COLO668 (cell line): ENCODE measurements around the gene RAX.
A peak's percentile ranks its signal among the peaks of the same experiment; 100 is the strongest.

Experiments used
- DNase-seq: peaks from one replicate; lab custom pipeline; 2025; ENCODE audit not compliant: unreplicated experiment; lab: John Stamatoyannopoulos, UW

The RAX gene

GRCh38 chr18:59249199-59249774, 24.0 kb downstream of the RAX start:
- peak; percentile 71 for DNase-seq

- no peak for DNase-seq
Observed at GRCh38 chr18:59246796-59247195, 26.5 kb downstream of the RAX start.

GRCh38 chr18:59242906-59243305, 30.3 kb downstream of the RAX start:
- no peak for DNase-seq

GRCh38 chr18:59239642-59240041, 33.6 kb downstream of the RAX start:
- DNase-seq: no peak

- no peak for DNase-seq
Observed at GRCh38 chr18:59238385-59238784, 34.9 kb downstream of the RAX start.

- DNase-seq: no peak
Observed at GRCh38 chr18:59233017-59233410, 40.2 kb downstream of the RAX start.

- DNase-seq: no peak
Observed at GRCh38 chr18:59232309-59233016, 40.8 kb downstream of the RAX start.

GRCh38 chr18:59231877-59232276, 41.4 kb downstream of the RAX start:
- DNase-seq: no peak

- no peak for DNase-seq
Observed at GRCh38 chr18:59231114-59231513, 42.1 kb downstream of the RAX start.

GRCh38 chr18:59229701-59230443, 43.4 kb downstream of the RAX start:
- no peak for DNase-seq

- DNase-seq: no peak
Observed at GRCh38 chr18:59229191-59229590, 44.1 kb downstream of the RAX start.

GRCh38 chr18:59228351-59228750, 44.9 kb downstream of the RAX start:
- no peak for DNase-seq

- DNase-seq: no peak
Observed at GRCh38 chr18:59222341-59222740, 50.9 kb downstream of the RAX start.

GRCh38 chr18:59220784-59221765, 52.2 kb downstream of the RAX start:
- peak; percentile 45 for DNase-seq

- DNase-seq: peak; percentile 78
Observed at GRCh38 chr18:59220164-59220783, 53.0 kb downstream of the RAX start.

GRCh38 chr18:59219672-59220163, 53.5 kb downstream of the RAX start, which contains the start of gene GRP:
Gene GRP (plus strand): TSS chr18:59220158. CDS start chr18:59220266, 108 bp downstream.
- DNase-seq: peak; percentile 64

- DNase-seq: peak; percentile 20
Observed at GRCh38 chr18:59218018-59218417, 55.2 kb downstream of the RAX start.
